SK-N-SH treated with all-trans-retinoic acid at 6 μM for 48 hours (cell line): ENCODE results near the gene CEP68.

Experiments used
- ATAC-seq: fragments of 200-7000 bp; cut with Tn5 transposase; 3 replicates; pipeline ENCODE4 v1.9.1; 2020; ENCODE audit warnings: mild to moderate bottlenecking, moderate library complexity
- ARNTL ChIP-seq: fragments of 450-650 bp; formaldehyde crosslinking; IDR thresholded peaks from 2 replicates; pipeline ENCODE4 v1.5.0; 2020; ENCODE audit warnings: low read depth, mild to moderate bottlenecking, moderate library complexity, borderline replicate concordance
- BACH2 ChIP-seq: fragments of 250-450 bp; sonication (Bioruptor Pico); IDR thresholded peaks from 2 replicates; pipeline ENCODE4 v1.9.0; 2021; ENCODE audit warnings: mild to moderate bottlenecking, borderline replicate concordance
- CREB5 ChIP-seq: fragments of 250-450 bp; sonication (Bioruptor Pico); IDR thresholded peaks from 2 replicates; pipeline ENCODE4 v1.5.1; 2020; ENCODE audit warnings: low read depth, mild to moderate bottlenecking, moderate library complexity
- CSDC2 ChIP-seq: fragments of 250-450 bp; sonication (Bioruptor Pico); IDR thresholded peaks from 2 replicates; pipeline ENCODE4 v1.5.0; 2020; ENCODE audit warnings: mild to moderate bottlenecking, moderate library complexity
- ESRRG ChIP-seq: fragments of 250-450 bp; sonication (Bioruptor Pico); IDR thresholded peaks from 2 replicates; pipeline ENCODE4 v1.6.1; 2021; ENCODE audit warnings: mild to moderate bottlenecking
- GLIS3 ChIP-seq: fragments of 250-450 bp; sonication (Bioruptor Pico); IDR thresholded peaks from 2 replicates; pipeline ENCODE4 v1.5.0; 2020; ENCODE audit warnings: mild to moderate bottlenecking, moderate library complexity
- ISL1 ChIP-seq: fragments of 250-450 bp; sonication (Bioruptor Pico); IDR thresholded peaks from 2 replicates; pipeline ENCODE4 v2.1.2; 2022; ENCODE audit warnings: mild to moderate bottlenecking, moderate library complexity
- OSR1 ChIP-seq: fragments of 250-450 bp; sonication (Bioruptor Pico); IDR thresholded peaks from 2 replicates; pipeline ENCODE4 v1.8.0; 2022; ENCODE audit warnings: moderate library complexity, mild to moderate bottlenecking, inconsistent platforms
- PPARA ChIP-seq: fragments of 250-450 bp; sonication (Bioruptor Pico); IDR thresholded peaks from 2 replicates; pipeline ENCODE4 v1.5.0; 2020; ENCODE audit warnings: mild to moderate bottlenecking, borderline replicate concordance
- RARB ChIP-seq: fragments of 250-450 bp; sonication (Bioruptor Pico); IDR thresholded peaks from 2 replicates; pipeline ENCODE4 v1.8.0; 2021; ENCODE audit warnings: mild to moderate bottlenecking, moderate library complexity
- SNAI2 ChIP-seq: fragments of 250-450 bp; sonication (Bioruptor Pico); IDR thresholded peaks from 2 replicates; pipeline ENCODE4 v1.5.0; 2020; ENCODE audit warnings: mild to moderate bottlenecking, moderate library complexity
- TCF4 ChIP-seq: fragments of 250-450 bp; sonication (Bioruptor Pico); IDR thresholded peaks from 2 replicates; pipeline ENCODE4 v1.8.0; 2021; ENCODE audit warnings: mild to moderate bottlenecking, moderate library complexity, borderline replicate concordance
- TOX ChIP-seq: fragments of 250-450 bp; sonication (Bioruptor Pico); IDR thresholded peaks from 2 replicates; pipeline ENCODE4 v1.8.0; 2021; ENCODE audit warnings: mild to moderate bottlenecking, moderate library complexity, borderline replicate concordance
- TSHZ2 ChIP-seq: fragments of 250-450 bp; sonication (Bioruptor Pico); IDR thresholded peaks from 2 replicates; pipeline ENCODE4 v1.5.0; 2020; ENCODE audit warnings: mild to moderate bottlenecking, moderate library complexity
- ZC3H10 ChIP-seq: fragments of 250-450 bp; sonication (Bioruptor Pico); IDR thresholded peaks from 2 replicates; pipeline ENCODE4 v1.5.1; 2021; ENCODE audit warnings: mild to moderate bottlenecking, moderate library complexity
- ZFP3 ChIP-seq: fragments of 250-450 bp; sonication (Bioruptor Pico); IDR thresholded peaks from 2 replicates; pipeline ENCODE4 v1.5.0; 2020; ENCODE audit warnings: mild to moderate bottlenecking, moderate library complexity
- ZFP30 ChIP-seq: fragments of 450-650 bp; formaldehyde crosslinking; IDR thresholded peaks from 2 replicates; pipeline ENCODE4 v1.5.0; 2022; ENCODE audit warnings: mild to moderate bottlenecking, moderate library complexity
- ZNF565 ChIP-seq: fragments of 450-650 bp; formaldehyde crosslinking; conservative IDR thresholded peaks from 2 replicates; pipeline ENCODE4 v1.5.0; 2020; ENCODE audit warnings: low read depth, mild to moderate bottlenecking, moderate library complexity
- ZNF70 ChIP-seq: fragments of 450-650 bp; formaldehyde crosslinking; IDR thresholded peaks from 2 replicates; pipeline ENCODE4 v1.5.0; 2020; ENCODE audit warnings: mild to moderate bottlenecking, moderate library complexity
- ZNF8 ChIP-seq: fragments of 450-650 bp; formaldehyde crosslinking; IDR thresholded peaks from 2 replicates; pipeline ENCODE4 v1.5.0; 2020; ENCODE audit warnings: mild to moderate bottlenecking, moderate library complexity
- TF ChIP-seq, protein P1 (sequence below): fragments of 250-450 bp; sonication (Bioruptor Pico); IDR thresholded peaks from 2 replicates; pipeline ENCODE4 v1.5.1; 2021; ENCODE audit warnings: mild to moderate bottlenecking, moderate library complexity
- TF ChIP-seq, protein P2 (sequence below): fragments of 250-450 bp; sonication (Bioruptor Pico); IDR thresholded peaks from 2 replicates; pipeline ENCODE4 v1.8.0; 2021; ENCODE audit warnings: low read depth, mild to moderate bottlenecking, moderate library complexity, borderline replicate concordance
- TF ChIP-seq, protein P3 (sequence below): fragments of 250-450 bp; sonication (Bioruptor Pico); IDR thresholded peaks from 2 replicates; pipeline ENCODE4 v1.8.0; 2020; ENCODE audit warnings: mild to moderate bottlenecking, moderate library complexity, borderline replicate concordance

CEP68 gene, protein sequence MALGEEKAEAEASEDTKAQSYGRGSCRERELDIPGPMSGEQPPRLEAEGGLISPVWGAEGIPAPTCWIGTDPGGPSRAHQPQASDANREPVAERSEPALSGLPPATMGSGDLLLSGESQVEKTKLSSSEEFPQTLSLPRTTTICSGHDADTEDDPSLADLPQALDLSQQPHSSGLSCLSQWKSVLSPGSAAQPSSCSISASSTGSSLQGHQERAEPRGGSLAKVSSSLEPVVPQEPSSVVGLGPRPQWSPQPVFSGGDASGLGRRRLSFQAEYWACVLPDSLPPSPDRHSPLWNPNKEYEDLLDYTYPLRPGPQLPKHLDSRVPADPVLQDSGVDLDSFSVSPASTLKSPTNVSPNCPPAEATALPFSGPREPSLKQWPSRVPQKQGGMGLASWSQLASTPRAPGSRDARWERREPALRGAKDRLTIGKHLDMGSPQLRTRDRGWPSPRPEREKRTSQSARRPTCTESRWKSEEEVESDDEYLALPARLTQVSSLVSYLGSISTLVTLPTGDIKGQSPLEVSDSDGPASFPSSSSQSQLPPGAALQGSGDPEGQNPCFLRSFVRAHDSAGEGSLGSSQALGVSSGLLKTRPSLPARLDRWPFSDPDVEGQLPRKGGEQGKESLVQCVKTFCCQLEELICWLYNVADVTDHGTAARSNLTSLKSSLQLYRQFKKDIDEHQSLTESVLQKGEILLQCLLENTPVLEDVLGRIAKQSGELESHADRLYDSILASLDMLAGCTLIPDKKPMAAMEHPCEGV

GRCh38 chr2:65056215-65057053, at the start of gene CEP68:
CEP68 (plus strand) TSS chr2:65056416; CDS start chr2:65069445, 13,029 bp downstream.
- peak; percentile 99 for ATAC-seq
- no peak for TF ChIP-seq GLIS3 (CRISPR knock-in tag)

GRCh38 chr2:65013776-65014175, 42.4 kb upstream of the CEP68 start:
- no peak for TF ChIP-seq TOX (CRISPR knock-in tag)
- TF ChIP-seq OSR1 (CRISPR knock-in tag), result no peak
- TF ChIP-seq ZFP3 (CRISPR knock-in tag), result no peak
- TF ChIP-seq ZC3H10 (CRISPR knock-in tag), result no peak
- no peak for TF ChIP-seq TCF4 (CRISPR knock-in tag)
- TF ChIP-seq GLIS3 (CRISPR knock-in tag), result no peak
- TF ChIP-seq ISL1 (CRISPR knock-in tag), result no peak
- TF ChIP-seq, protein P1, sequence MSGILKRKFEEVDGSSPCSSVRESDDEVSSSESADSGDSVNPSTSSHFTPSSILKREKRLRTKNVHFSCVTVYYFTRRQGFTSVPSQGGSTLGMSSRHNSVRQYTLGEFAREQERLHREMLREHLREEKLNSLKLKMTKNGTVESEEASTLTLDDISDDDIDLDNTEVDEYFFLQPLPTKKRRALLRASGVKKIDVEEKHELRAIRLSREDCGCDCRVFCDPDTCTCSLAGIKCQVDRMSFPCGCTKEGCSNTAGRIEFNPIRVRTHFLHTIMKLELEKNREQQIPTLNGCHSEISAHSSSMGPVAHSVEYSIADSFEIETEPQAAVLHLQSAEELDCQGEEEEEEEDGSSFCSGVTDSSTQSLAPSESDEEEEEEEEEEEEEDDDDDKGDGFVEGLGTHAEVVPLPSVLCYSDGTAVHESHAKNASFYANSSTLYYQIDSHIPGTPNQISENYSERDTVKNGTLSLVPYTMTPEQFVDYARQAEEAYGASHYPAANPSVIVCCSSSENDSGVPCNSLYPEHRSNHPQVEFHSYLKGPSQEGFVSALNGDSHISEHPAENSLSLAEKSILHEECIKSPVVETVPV (CRISPR knock-in tag), result no peak
- TF ChIP-seq SNAI2, result no peak
- TF ChIP-seq ZNF70, result no peak
- TF ChIP-seq CSDC2 (CRISPR knock-in tag), result no peak
- TF ChIP-seq, protein P2, sequence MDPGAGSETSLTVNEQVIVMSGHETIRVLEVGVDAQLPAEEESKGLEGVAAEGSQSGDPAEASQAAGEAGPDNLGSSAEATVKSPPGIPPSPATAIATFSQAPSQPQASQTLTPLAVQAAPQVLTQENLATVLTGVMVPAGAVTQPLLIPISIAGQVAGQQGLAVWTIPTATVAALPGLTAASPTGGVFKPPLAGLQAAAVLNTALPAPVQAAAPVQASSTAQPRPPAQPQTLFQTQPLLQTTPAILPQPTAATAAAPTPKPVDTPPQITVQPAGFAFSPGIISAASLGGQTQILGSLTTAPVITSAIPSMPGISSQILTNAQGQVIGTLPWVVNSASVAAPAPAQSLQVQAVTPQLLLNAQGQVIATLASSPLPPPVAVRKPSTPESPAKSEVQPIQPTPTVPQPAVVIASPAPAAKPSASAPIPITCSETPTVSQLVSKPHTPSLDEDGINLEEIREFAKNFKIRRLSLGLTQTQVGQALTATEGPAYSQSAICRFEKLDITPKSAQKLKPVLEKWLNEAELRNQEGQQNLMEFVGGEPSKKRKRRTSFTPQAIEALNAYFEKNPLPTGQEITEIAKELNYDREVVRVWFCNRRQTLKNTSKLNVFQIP (CRISPR knock-in tag), result no peak
- TF ChIP-seq CREB5 (CRISPR knock-in tag), result no peak
- no peak for ATAC-seq

- no peak for ATAC-seq
- no peak for TF ChIP-seq CREB5 (CRISPR knock-in tag)
- TF ChIP-seq ZNF8 (CRISPR knock-in tag), result no peak
- TF ChIP-seq ZNF565 (CRISPR knock-in tag), result no peak
- TF ChIP-seq BACH2 (CRISPR knock-in tag), result no peak
- TF ChIP-seq, protein P3, sequence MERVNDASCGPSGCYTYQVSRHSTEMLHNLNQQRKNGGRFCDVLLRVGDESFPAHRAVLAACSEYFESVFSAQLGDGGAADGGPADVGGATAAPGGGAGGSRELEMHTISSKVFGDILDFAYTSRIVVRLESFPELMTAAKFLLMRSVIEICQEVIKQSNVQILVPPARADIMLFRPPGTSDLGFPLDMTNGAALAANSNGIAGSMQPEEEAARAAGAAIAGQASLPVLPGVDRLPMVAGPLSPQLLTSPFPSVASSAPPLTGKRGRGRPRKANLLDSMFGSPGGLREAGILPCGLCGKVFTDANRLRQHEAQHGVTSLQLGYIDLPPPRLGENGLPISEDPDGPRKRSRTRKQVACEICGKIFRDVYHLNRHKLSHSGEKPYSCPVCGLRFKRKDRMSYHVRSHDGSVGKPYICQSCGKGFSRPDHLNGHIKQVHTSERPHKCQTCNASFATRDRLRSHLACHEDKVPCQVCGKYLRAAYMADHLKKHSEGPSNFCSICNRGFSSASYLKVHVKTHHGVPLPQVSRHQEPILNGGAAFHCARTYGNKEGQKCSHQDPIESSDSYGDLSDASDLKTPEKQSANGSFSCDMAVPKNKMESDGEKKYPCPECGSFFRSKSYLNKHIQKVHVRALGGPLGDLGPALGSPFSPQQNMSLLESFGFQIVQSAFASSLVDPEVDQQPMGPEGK (CRISPR knock-in tag), result no peak
- no peak for TF ChIP-seq ESRRG (CRISPR knock-in tag)
- no peak for TF ChIP-seq SNAI2
- TF ChIP-seq TOX (CRISPR knock-in tag), result no peak
- no peak for TF ChIP-seq ZFP30 (CRISPR knock-in tag)
- TF ChIP-seq OSR1 (CRISPR knock-in tag), result no peak
- TF ChIP-seq ZFP3 (CRISPR knock-in tag), result no peak
- no peak for TF ChIP-seq ZC3H10 (CRISPR knock-in tag)
- no peak for TF ChIP-seq CSDC2 (CRISPR knock-in tag)
- TF ChIP-seq PPARA (CRISPR knock-in tag), result no peak
- no peak for TF ChIP-seq TSHZ2 (CRISPR knock-in tag)
- TF ChIP-seq GLIS3 (CRISPR knock-in tag), result no peak
- TF ChIP-seq ARNTL, result no peak
- no peak for TF ChIP-seq ISL1 (CRISPR knock-in tag)
- no peak for TF ChIP-seq RARB (CRISPR knock-in tag)
- TF ChIP-seq, all 23 proteins: peak for 0
Observed at GRCh38 chr2:65015731-65016130, 40.5 kb upstream of the CEP68 start.
